Measurements from ENCODE around the gene CMSS1. TPM values are rescaled to one million over a fixed set of nuclear protein-coding genes. Genes with fewer than 3 reads are reported as not detected.

Gene CMSS1
- total RNA-seq, 1 experiment from 2014 or later: 117 TPM

DNA sequence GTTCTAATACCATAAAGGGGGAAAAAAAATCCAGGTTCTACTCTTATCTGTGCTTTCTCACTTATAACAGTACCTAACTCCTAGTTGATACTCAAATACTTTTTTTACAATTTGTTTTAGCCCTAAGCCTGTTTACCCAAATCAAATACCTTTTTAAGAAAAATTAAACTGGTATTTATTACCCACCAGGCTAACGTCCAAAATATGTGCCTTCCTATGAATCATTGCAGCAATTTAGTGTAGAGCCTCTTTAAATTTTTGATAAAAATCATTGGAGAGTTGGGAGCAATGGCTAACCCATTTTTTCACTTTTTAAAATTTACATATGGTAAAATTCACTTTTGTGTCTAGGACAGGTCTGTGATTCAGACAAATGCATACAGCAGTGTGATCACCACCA, 268.7 kb downstream of the CMSS1 start:
- ChIA-PET CTCF (interaction anchor here (0.6 to 3.2 kb wide), 3 partner anchors 15 to 245 kb away, joined by 3 to 14 read pairs (median 3); no protein-coding TSS in a partner anchor), POLR2A (interaction anchor here (1.1 to 2.0 kb wide), 2 partner anchors 12 to 25 kb away, joined by 3 to 4 read pairs; no protein-coding TSS in a partner anchor)
- DNase-seq (ENCODE audit: unreplicated experiment): no peak
- Mint-ChIP-seq H3K4me1 (ENCODE audit: insufficient read depth, unreplicated experiment) (peaks cover 9% of the 10 kb centered on the region), H3K27me3 (ENCODE audit: insufficient read depth, unreplicated experiment) (no peaks in the 10 kb centered on the region), H3K36me3 (ENCODE audit: insufficient read depth, unreplicated experiment) (peaks cover 10% of the 10 kb centered on the region), H3K9me3 (ENCODE audit: unreplicated experiment) (no peaks in the 10 kb centered on the region), H3K4me3 (ENCODE audit: unreplicated experiment) (no peak overlapping the region), H3K27ac (ENCODE audit: low read depth, unreplicated experiment) (peak overlapping the region; percentile 8)
- TF ChIP-seq, protein P1, sequence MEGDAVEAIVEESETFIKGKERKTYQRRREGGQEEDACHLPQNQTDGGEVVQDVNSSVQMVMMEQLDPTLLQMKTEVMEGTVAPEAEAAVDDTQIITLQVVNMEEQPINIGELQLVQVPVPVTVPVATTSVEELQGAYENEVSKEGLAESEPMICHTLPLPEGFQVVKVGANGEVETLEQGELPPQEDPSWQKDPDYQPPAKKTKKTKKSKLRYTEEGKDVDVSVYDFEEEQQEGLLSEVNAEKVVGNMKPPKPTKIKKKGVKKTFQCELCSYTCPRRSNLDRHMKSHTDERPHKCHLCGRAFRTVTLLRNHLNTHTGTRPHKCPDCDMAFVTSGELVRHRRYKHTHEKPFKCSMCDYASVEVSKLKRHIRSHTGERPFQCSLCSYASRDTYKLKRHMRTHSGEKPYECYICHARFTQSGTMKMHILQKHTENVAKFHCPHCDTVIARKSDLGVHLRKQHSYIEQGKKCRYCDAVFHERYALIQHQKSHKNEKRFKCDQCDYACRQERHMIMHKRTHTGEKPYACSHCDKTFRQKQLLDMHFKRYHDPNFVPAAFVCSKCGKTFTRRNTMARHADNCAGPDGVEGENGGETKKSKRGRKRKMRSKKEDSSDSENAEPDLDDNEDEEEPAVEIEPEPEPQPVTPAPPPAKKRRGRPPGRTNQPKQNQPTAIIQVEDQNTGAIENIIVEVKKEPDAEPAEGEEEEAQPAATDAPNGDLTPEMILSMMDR (IDR thresholded peaks at IDR 0.05; ENCODE audit: unreplicated experiment): no peak
- intact Hi-C loops (cut with micrococcal nuclease): no loop called here
- BruUV-seq (replicated peaks): no TSS peak

DNA sequence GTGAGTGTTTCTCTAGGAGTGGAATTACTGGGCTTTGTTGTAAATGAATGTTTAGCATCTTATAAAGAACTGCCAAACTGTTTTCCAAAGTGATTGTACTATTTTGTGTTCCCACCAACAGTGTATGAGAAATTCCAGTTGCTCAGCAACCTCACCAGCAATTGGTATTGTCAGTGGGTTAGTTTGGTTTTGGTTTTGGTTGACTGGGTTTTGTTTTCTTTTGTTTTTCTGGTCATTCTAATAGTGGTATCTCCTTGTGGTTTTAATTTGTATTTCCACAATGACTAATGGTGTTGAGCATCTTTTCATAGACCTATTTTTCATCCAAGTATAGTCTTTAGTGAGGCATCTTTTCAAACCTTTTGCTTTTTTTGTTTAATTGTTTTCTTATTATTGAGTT, 269.5 kb downstream of the CMSS1 start:
- TF ChIP-seq, protein P1 (IDR thresholded peaks at IDR 0.05; ENCODE audit: unreplicated experiment): no peak
- ChIA-PET POLR2A (interaction anchor here (2.0 kb wide), 1 partner anchor 13 kb away, joined by 4 read pairs; no protein-coding TSS in a partner anchor), CTCF (interaction anchor here (0.6 kb wide), 1 partner anchor 128 kb away, joined by 3 read pairs; no protein-coding TSS in a partner anchor)
- BruUV-seq (replicated peaks): no TSS peak
- Mint-ChIP-seq H3K36me3 (ENCODE audit: insufficient read depth, unreplicated experiment) (peaks cover 8% of the 10 kb centered on the region), H3K9me3 (ENCODE audit: unreplicated experiment) (no peaks in the 10 kb centered on the region), H3K27me3 (ENCODE audit: insufficient read depth, unreplicated experiment) (no peaks in the 10 kb centered on the region), H3K4me3 (ENCODE audit: unreplicated experiment) (no peak overlapping the region), H3K27ac (ENCODE audit: low read depth, unreplicated experiment) (peak overlapping the region; percentile 8), H3K4me1 (ENCODE audit: insufficient read depth, unreplicated experiment) (peaks cover 9% of the 10 kb centered on the region)
- no peak for DNase-seq (ENCODE audit: unreplicated experiment)
- intact Hi-C loops (cut with micrococcal nuclease): no loop called here

DNA sequence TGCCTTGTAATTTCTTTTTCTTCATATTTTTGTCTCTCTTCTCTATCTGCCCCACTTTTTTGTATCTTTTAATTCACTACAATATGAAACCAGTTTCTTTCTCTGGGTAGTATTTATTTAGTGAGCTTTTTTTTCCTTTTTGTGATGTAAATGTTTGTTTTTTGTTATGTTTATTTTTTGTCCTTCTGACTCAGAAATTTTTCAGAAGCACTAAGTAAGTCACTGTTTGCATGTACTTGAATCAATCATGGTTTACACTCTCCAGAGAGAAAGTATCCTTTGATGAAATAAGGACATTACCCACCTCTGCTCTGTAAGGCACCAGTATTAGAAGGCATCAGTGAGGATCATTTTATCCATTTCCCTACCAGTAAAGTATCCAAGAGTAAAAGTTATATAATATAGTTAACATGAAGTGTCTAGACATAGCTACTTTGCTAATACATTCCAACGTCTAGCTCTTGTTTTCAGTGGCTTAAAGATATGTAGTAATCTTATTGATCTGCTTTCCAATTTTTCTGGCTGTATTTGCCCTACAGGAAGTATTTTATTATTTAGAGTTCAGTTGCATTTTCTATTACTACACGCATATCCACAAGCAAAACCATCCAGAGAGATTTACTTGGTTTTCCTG, 271.2 kb downstream of the CMSS1 start:
- intact Hi-C loops (cut with micrococcal nuclease): no loop called here
- no peak overlapping the region for H3K4me3 Mint-ChIP-seq (ENCODE audit: unreplicated experiment)
- H3K27ac Mint-ChIP-seq (ENCODE audit: low read depth, unreplicated experiment): no peak overlapping the region
- peaks cover 12% of the 10 kb centered on the region for H3K4me1 Mint-ChIP-seq (ENCODE audit: insufficient read depth, unreplicated experiment)
- no peaks in the 10 kb centered on the region for H3K9me3 Mint-ChIP-seq (ENCODE audit: unreplicated experiment)
- no peak for DNase-seq (ENCODE audit: unreplicated experiment)
- ChIA-PET POLR2A (interaction anchor here (0.7 to 1.9 kb wide), 3 partner anchors 43 to 229 kb away, joined by 3 to 4 read pairs (median 4); partner anchors contain the start of gene TBC1D23), CTCF (interaction anchor here (0.6 to 3.7 kb wide), 7 partner anchors 12 to 246 kb away, joined by 3 to 14 read pairs (median 3); no protein-coding TSS in a partner anchor)
- no peaks in the 10 kb centered on the region for H3K27me3 Mint-ChIP-seq (ENCODE audit: insufficient read depth, unreplicated experiment)
- TF ChIP-seq, protein P1 (IDR thresholded peaks at IDR 0.05; ENCODE audit: unreplicated experiment): no peak
- BruUV-seq (replicated peaks): no TSS peak
- H3K36me3 Mint-ChIP-seq (ENCODE audit: insufficient read depth, unreplicated experiment): no peaks in the 10 kb centered on the region

DNA sequence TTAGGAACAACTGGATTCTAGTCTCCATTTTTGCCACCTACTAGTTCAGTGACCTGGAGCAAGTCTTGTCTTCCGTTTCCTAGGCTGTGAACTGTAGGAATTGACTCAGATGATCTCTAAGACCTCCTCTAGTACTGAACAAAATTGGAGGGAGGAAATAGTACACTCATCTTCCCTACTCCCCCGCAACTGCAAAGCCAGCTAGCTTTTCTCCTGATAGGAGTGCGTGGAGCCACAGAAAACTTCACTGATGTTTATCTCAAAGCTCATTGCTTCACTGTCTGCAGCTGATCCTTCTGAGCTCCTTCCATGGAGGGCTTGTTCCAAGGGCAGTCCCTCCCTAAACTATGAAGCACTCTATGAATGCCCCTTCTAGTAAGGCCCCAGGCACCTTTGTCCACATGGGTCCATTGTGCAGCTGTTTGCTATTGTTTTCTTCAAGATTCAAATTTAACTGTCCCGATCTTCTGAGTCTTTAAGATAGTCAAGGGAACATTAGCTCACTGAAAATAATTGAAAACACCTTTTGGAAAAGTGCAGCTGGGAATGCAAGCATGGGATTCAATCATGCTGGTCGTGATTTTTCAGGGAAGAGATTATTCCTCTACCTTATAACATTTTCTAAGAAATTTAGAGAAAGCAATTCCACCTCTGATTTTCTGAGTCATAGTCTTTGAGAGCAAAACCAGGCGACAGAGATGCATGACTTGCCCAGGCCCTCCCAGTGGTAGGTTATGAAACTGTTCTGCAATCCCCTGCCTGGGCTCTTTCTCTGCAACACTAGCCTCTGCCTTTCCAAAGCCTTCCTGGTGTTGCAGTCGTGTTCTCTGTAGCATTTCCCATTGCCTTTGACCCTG, 272.4 kb downstream of the CMSS1 start:
- BruUV-seq (replicated peaks): no TSS peak
- no peak overlapping the region for H3K27ac Mint-ChIP-seq (ENCODE audit: low read depth, unreplicated experiment)
- intact Hi-C loops (cut with micrococcal nuclease): loop anchor here (1.0 kb wide), 1 partner anchor 247 kb away; no protein-coding TSS in a partner anchor
- ChIA-PET CTCF (interaction anchor here (0.6 to 3.7 kb wide), 17 partner anchors 9 to 258 kb away, joined by 3 to 14 read pairs (median 4); no protein-coding TSS in a partner anchor), POLR2A (interaction anchor here (0.7 to 1.5 kb wide), 3 partner anchors 24 to 258 kb away, joined by 3 to 5 read pairs (median 4); partner anchors contain the start of gene FILIP1L)
- no peaks in the 10 kb centered on the region for H3K9me3 Mint-ChIP-seq (ENCODE audit: unreplicated experiment)
- H3K27me3 Mint-ChIP-seq (ENCODE audit: insufficient read depth, unreplicated experiment): no peaks in the 10 kb centered on the region
- no peak overlapping the region for H3K4me3 Mint-ChIP-seq (ENCODE audit: unreplicated experiment)
- H3K4me1 Mint-ChIP-seq (ENCODE audit: insufficient read depth, unreplicated experiment): peaks cover 14% of the 10 kb centered on the region
- DNase-seq (ENCODE audit: unreplicated experiment): peak; percentile 65
- H3K36me3 Mint-ChIP-seq (ENCODE audit: insufficient read depth, unreplicated experiment): no peaks in the 10 kb centered on the region
- TF ChIP-seq, protein P1 (IDR thresholded peaks at IDR 0.05; ENCODE audit: unreplicated experiment): peak; percentile 34

All from MCF 10A (cell line).